ENCODE results near the gene RGS14.

The RGS14 gene

GRCh38 chr5:177377851-177378776, 20.4 kb downstream of the RGS14 start:
- H3K4me3 ChIP-seq (ENCODE audit: low read depth in 1 of 2, low read length in 2 of 2): no peak overlapping the region
- H3K4me1 ChIP-seq (ENCODE audit: control insufficient read depth in 1 of 2, insufficient read depth in 2 of 2, low read length in 2 of 2): no peaks in the 10 kb centered on the region

DNA sequence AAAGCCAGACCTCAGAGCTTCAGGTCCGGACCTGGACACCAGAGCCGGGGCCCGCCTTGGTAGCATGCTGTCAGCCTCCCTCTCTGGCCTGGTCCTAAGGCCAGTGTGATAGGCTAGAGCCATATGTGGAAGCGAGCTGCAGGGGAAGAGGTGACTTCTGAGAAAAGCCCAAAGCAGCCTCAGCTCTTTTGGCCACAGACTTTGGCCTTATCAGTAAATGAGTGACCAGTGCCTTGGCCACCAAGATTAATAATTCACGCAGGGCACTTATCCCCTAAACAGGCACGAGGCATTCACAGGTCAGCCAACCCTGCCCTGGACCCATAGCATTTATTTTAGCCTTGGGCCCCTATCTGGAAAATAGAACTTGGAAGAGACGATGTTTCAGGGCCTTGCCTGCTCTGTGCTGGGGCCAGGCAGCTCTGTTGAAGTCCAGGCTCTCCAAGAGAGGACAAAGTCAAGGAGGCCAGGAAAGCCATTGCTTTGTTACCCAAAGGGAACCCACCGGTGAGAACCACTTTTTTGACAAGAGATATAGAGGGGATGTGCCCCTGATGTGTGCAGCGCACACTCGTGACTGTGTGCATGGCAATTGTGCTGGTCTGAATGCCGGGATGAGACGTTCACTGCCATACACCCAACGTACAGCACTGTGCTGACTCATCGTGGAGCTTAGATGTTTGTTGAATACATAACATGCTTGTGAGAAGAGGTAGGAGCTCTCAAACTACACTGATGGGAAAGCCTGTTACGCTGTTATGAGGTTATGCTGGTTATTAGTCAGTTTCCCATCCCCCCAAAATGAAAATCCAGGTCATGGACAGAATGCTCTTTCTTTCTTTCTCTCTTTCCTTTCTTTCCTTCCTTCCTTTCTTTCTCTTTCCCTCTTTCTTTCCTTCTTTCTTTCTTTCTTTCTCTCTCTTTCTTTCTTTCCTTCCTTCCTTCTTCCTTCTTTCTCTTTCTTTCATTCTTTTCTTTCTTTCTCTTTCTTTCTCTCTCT, 21.5 kb downstream of the RGS14 start:
- Histone ChIP-seq H3K4me3 (ENCODE audit: low read depth in 1 of 2, low read length in 2 of 2) (no peak overlapping the region), H3K4me1 (ENCODE audit: control insufficient read depth in 1 of 2, insufficient read depth in 2 of 2, low read length in 2 of 2) (no peaks in the 10 kb centered on the region), H3K27ac (ENCODE audit: low read length) (no peak overlapping the region), H3K9me3 (ENCODE audit: control insufficient read depth in 1 of 2, low read length in 2 of 2) (no peaks in the 10 kb centered on the region), H3K36me3 (ENCODE audit: control insufficient read depth in 1 of 2, insufficient read depth in 2 of 2, low read length in 2 of 2) (no peaks in the 10 kb centered on the region), H3K27me3 (ENCODE audit: low read depth, low read length) (no peaks in the 10 kb centered on the region)

More at GRCh38 chr5:177377851-177378776, 20.4 kb downstream of the RGS14 start:
- H3K27me3 ChIP-seq (ENCODE audit: low read depth, low read length): no peaks in the 10 kb centered on the region
- no peak overlapping the region for H3K27ac ChIP-seq (ENCODE audit: low read length)
- no peaks in the 10 kb centered on the region for H3K9me3 ChIP-seq (ENCODE audit: control insufficient read depth in 1 of 2, low read length in 2 of 2)
- H3K36me3 ChIP-seq (ENCODE audit: control insufficient read depth in 1 of 2, insufficient read depth in 2 of 2, low read length in 2 of 2): no peaks in the 10 kb centered on the region

DNA sequence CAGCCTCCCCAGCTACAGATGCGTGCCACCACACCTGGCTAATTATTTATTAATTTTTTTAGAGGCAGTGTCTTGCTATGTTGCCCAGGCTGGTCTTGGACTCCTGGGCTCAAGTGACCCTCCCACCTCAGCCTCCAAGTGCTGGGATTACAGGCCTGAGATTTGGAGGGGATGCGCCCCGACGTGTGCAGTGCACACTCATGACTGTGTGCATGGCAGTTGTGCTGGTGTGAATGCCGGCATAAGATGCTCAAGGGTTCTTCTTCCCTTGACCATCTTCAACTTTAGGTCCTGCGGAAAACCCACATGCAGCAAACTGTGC, 23.0 kb downstream of the RGS14 start:
- no peaks in the 10 kb centered on the region for H3K36me3 ChIP-seq (ENCODE audit: control insufficient read depth in 1 of 2, insufficient read depth in 2 of 2, low read length in 2 of 2)
- H3K4me1 ChIP-seq (ENCODE audit: control insufficient read depth in 1 of 2, insufficient read depth in 2 of 2, low read length in 2 of 2): no peaks in the 10 kb centered on the region
- H3K9me3 ChIP-seq (ENCODE audit: control insufficient read depth in 1 of 2, low read length in 2 of 2): no peaks in the 10 kb centered on the region
- no peaks in the 10 kb centered on the region for H3K27me3 ChIP-seq (ENCODE audit: low read depth, low read length)
- no peak overlapping the region for H3K27ac ChIP-seq (ENCODE audit: low read length)
- H3K4me3 ChIP-seq (ENCODE audit: low read depth in 1 of 2, low read length in 2 of 2): no peak overlapping the region

GRCh38 chr5:177382423-177383029, 24.8 kb downstream of the RGS14 start:
- no peaks in the 10 kb centered on the region for H3K9me3 ChIP-seq (ENCODE audit: control insufficient read depth in 1 of 2, low read length in 2 of 2)
- no peak overlapping the region for H3K27ac ChIP-seq (ENCODE audit: low read length)
- H3K4me1 ChIP-seq (ENCODE audit: control insufficient read depth in 1 of 2, insufficient read depth in 2 of 2, low read length in 2 of 2): no peaks in the 10 kb centered on the region
- H3K27me3 ChIP-seq (ENCODE audit: low read depth, low read length): no peaks in the 10 kb centered on the region
- H3K36me3 ChIP-seq (ENCODE audit: control insufficient read depth in 1 of 2, insufficient read depth in 2 of 2, low read length in 2 of 2): no peaks in the 10 kb centered on the region
- no peak overlapping the region for H3K4me3 ChIP-seq (ENCODE audit: low read depth in 1 of 2, low read length in 2 of 2)

- Histone ChIP-seq H3K4me3 (ENCODE audit: low read depth in 1 of 2, low read length in 2 of 2) (no peak overlapping the region), H3K36me3 (ENCODE audit: control insufficient read depth in 1 of 2, insufficient read depth in 2 of 2, low read length in 2 of 2) (no peaks in the 10 kb centered on the region), H3K27me3 (ENCODE audit: low read depth, low read length) (no peaks in the 10 kb centered on the region), H3K27ac (ENCODE audit: low read length) (no peak overlapping the region), H3K4me1 (ENCODE audit: control insufficient read depth in 1 of 2, insufficient read depth in 2 of 2, low read length in 2 of 2) (no peaks in the 10 kb centered on the region), H3K9me3 (ENCODE audit: control insufficient read depth in 1 of 2, low read length in 2 of 2) (no peaks in the 10 kb centered on the region)
Measured at GRCh38 chr5:177383181-177383580, 25.5 kb downstream of the RGS14 start.

GRCh38 chr5:177384134-177384533, 26.4 kb downstream of the RGS14 start, which contains the start of gene SLC34A1:
Gene SLC34A1, plus strand, starts transcription at chr5:177384434. Its CDS starts 1,308 bp downstream, at chr5:177385742.
- Histone ChIP-seq H3K9me3 (ENCODE audit: control insufficient read depth in 1 of 2, low read length in 2 of 2) (no peaks in the 10 kb centered on the region), H3K4me3 (ENCODE audit: low read depth in 1 of 2, low read length in 2 of 2) (no peak within 1 kb of the TSS), H3K4me1 (ENCODE audit: control insufficient read depth in 1 of 2, insufficient read depth in 2 of 2, low read length in 2 of 2) (peaks cover 0 to 6% of the 10 kb centered on the region in 2 donors), H3K27me3 (ENCODE audit: low read depth, low read length) (no peaks in the 10 kb centered on the region), H3K36me3 (ENCODE audit: control insufficient read depth in 1 of 2, insufficient read depth in 2 of 2, low read length in 2 of 2) (no peaks in the 10 kb centered on the region), H3K27ac (ENCODE audit: low read length) (no peak within 1 kb of the TSS)

DNA sequence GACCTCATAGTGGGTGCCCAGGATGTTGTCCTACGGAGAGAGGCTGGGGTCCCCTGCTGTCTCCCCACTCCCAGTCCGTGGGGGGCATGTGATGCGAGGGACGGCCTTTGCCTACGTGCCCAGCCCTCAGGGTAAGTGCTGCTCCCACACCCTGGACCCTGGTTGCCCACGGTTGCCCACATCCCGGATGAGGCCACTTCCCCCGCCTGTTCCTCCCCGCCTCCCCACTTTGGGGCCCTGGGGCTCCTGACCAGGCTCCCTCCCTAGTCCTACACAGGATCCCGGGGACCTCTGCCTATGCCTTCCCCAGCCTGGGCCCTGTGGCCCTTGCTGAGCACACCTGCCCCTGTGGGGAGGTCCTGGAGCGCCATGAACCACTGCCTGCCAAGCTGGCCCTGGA, 28.0 kb downstream of the RGS14 start:
- Histone ChIP-seq H3K4me1 (ENCODE audit: control insufficient read depth in 1 of 2, insufficient read depth in 2 of 2, low read length in 2 of 2) (peaks cover 5 to 9% of the 10 kb centered on the region in 2 donors), H3K4me3 (ENCODE audit: low read depth in 1 of 2, low read length in 2 of 2) (no peak overlapping the region), H3K36me3 (ENCODE audit: control insufficient read depth in 1 of 2, insufficient read depth in 2 of 2, low read length in 2 of 2) (no peaks in the 10 kb centered on the region), H3K9me3 (ENCODE audit: control insufficient read depth in 1 of 2, low read length in 2 of 2) (no peaks in the 10 kb centered on the region), H3K27ac (ENCODE audit: low read length) (no peak overlapping the region), H3K27me3 (ENCODE audit: low read depth, low read length) (no peaks in the 10 kb centered on the region)

DNA sequence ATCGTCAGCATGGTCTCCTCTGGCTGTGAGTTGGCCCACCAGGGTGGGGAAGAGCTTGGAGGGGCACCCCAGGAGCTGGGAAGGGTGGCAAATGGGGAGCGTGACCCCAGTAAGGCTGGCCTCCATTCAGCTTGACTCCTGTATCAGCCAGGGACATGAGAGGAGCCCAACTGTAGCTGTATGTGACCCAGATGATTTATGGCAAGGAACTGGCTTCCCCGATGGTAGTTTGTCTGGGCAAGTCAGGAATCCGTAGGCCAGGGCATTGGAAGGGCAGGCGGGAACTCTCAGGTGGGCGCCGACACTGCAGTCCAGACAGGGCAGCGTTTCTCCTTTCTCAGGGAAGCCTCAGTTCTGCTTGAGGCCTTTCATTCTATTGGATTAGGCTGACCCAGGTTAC, 28.8 kb downstream of the RGS14 start:
- H3K9me3 ChIP-seq (ENCODE audit: control insufficient read depth in 1 of 2, low read length in 2 of 2): no peaks in the 10 kb centered on the region
- no peaks in the 10 kb centered on the region for H3K27me3 ChIP-seq (ENCODE audit: low read depth, low read length)
- no peak overlapping the region for H3K27ac ChIP-seq (ENCODE audit: low read length)
- no peaks in the 10 kb centered on the region for H3K36me3 ChIP-seq (ENCODE audit: control insufficient read depth in 1 of 2, insufficient read depth in 2 of 2, low read length in 2 of 2)
- H3K4me1 ChIP-seq (ENCODE audit: control insufficient read depth in 1 of 2, insufficient read depth in 2 of 2, low read length in 2 of 2): peaks cover 5 to 9% of the 10 kb centered on the region in 2 donors
- no peak overlapping the region for H3K4me3 ChIP-seq (ENCODE audit: low read depth in 1 of 2, low read length in 2 of 2)

DNA sequence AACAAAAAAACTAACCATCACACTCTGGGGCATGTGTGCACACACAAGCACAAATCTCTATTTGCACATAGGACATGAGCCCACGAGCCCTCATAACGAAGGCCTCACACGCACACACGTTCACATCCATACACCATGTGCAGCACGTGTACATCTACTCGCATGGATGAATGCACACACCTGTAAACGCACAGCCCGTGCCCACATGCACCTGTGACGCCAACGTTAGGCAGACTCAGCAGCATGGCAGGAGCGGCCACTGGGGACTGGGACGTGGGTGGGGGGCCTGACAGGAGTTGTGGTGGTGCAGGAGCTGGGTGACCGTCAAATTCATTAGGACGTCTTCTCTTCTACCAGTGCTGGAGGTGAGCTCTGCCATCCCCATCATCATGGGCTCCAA, 29.7 kb downstream of the RGS14 start:
- Histone ChIP-seq H3K36me3 (ENCODE audit: control insufficient read depth in 1 of 2, insufficient read depth in 2 of 2, low read length in 2 of 2) (no peaks in the 10 kb centered on the region), H3K4me1 (ENCODE audit: control insufficient read depth in 1 of 2, insufficient read depth in 2 of 2, low read length in 2 of 2) (peaks cover 5 to 9% of the 10 kb centered on the region in 2 donors), H3K27me3 (ENCODE audit: low read depth, low read length) (no peaks in the 10 kb centered on the region), H3K9me3 (ENCODE audit: control insufficient read depth in 1 of 2, low read length in 2 of 2) (no peaks in the 10 kb centered on the region), H3K27ac (ENCODE audit: low read length) (no peak overlapping the region), H3K4me3 (ENCODE audit: low read depth in 1 of 2, low read length in 2 of 2) (no peak overlapping the region)

- Histone ChIP-seq H3K4me3 (ENCODE audit: low read depth in 1 of 2, low read length in 2 of 2) (no peak overlapping the region), H3K9me3 (ENCODE audit: control insufficient read depth in 1 of 2, low read length in 2 of 2) (no peaks in the 10 kb centered on the region), H3K27me3 (ENCODE audit: low read depth, low read length) (no peaks in the 10 kb centered on the region), H3K4me1 (ENCODE audit: control insufficient read depth in 1 of 2, insufficient read depth in 2 of 2, low read length in 2 of 2) (peaks cover 5 to 9% of the 10 kb centered on the region in 2 donors), H3K36me3 (ENCODE audit: control insufficient read depth in 1 of 2, insufficient read depth in 2 of 2, low read length in 2 of 2) (no peaks in the 10 kb centered on the region), H3K27ac (ENCODE audit: low read length) (no peak overlapping the region)
Measured at GRCh38 chr5:177388521-177389052, 30.9 kb downstream of the RGS14 start.
